ENCODE data around the gene OSGIN1. TPM values are rescaled to one million over a fixed set of nuclear protein-coding genes. Genes with fewer than 3 reads are reported as not detected.
A peak's percentile ranks its signal among the peaks of the same experiment; 100 is the strongest.

OSGIN1 gene
- polyA plus RNA-seq, 2 donors: 6.0 to 8.3 TPM

DNA sequence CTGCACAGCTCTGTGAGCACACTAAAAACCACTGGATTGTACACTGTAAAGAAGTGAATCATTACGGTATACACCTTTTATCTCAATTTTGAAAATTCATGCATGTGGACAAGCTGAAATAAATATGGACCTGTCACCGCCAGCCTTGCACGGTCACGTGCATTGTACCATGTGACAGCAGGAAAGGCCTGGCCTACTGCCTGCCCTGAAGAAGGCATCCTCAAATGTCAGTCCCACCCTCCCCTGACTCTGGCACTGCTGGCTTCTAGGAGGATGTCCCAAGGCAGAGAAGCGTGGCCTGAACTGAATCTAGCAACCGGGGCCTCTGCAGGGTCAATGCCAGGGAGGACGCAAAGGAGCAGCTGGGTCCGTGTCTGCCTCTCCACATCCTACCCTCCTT, 54.9 kb downstream of the OSGIN1 start:
- no peaks in the 10 kb centered on the region for H3K4me1 ChIP-seq (ENCODE audit: control insufficient read depth in 2 of 2, insufficient read depth in 2 of 2, low read length in 1 of 2)
- no peak overlapping the region for H3K4me3 ChIP-seq (ENCODE audit: low read depth in 1 of 2, low read length in 2 of 2)
- H3K27me3 ChIP-seq (ENCODE audit: control insufficient read depth in 1 of 2, insufficient read depth in 2 of 2, low read length in 2 of 2): no peaks in the 10 kb centered on the region
- no peaks in the 10 kb centered on the region for H3K36me3 ChIP-seq (ENCODE audit: control insufficient read depth in 2 of 2, insufficient read depth in 2 of 2, low read length in 1 of 2)
- H3K9me3 ChIP-seq (ENCODE audit: control insufficient read depth in 2 of 2, insufficient read depth in 1 of 2, low read depth in 1 of 2, low read length in 1 of 2): peaks cover 0 to 3% of the 10 kb centered on the region in 2 donors
- 65 to 70% methylated on average over 8 of the region's 8 CpGs for WGBS, 2 donors
- no peak overlapping the region for H3K27ac ChIP-seq (ENCODE audit: low read depth in 2 of 2, low read length in 1 of 2)

DNA sequence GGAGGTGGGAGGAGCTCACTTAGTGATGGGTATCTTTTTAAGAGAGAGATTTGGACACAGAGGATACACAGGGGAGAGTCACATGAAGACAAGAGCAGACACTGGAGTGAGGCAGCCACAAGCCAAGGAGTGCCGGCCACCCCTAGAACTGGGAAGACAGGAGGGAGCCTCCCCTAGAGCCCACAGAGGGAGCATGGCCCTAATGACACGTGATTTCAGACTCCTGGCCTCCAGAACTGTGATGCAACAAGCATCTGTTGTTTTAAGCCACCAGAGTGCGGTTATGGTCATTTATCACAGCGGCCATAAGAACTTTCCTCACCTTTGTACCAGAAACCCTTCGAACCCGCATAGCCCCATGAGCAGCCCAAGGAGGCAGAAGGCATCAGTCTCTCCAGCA, 56.2 kb downstream of the OSGIN1 start:
- Histone ChIP-seq H3K27me3 (ENCODE audit: control insufficient read depth in 1 of 2, insufficient read depth in 2 of 2, low read length in 2 of 2) (no peaks in the 10 kb centered on the region), H3K4me1 (ENCODE audit: control insufficient read depth in 2 of 2, insufficient read depth in 2 of 2, low read length in 1 of 2) (peaks cover 0 to 1% of the 10 kb centered on the region in 2 donors), H3K27ac (ENCODE audit: low read depth in 2 of 2, low read length in 1 of 2) (no peak overlapping the region), H3K4me3 (ENCODE audit: low read depth in 1 of 2, low read length in 2 of 2) (no peak overlapping the region), H3K36me3 (ENCODE audit: control insufficient read depth in 2 of 2, insufficient read depth in 2 of 2, low read length in 1 of 2) (no peaks in the 10 kb centered on the region), H3K9me3 (ENCODE audit: control insufficient read depth in 2 of 2, insufficient read depth in 1 of 2, low read depth in 1 of 2, low read length in 1 of 2) (peaks cover under 1 to 4% of the 10 kb centered on the region in 2 donors)
- 88 to 94% methylated on average over 6 of the region's 6 CpGs for WGBS, 2 donors

DNA sequence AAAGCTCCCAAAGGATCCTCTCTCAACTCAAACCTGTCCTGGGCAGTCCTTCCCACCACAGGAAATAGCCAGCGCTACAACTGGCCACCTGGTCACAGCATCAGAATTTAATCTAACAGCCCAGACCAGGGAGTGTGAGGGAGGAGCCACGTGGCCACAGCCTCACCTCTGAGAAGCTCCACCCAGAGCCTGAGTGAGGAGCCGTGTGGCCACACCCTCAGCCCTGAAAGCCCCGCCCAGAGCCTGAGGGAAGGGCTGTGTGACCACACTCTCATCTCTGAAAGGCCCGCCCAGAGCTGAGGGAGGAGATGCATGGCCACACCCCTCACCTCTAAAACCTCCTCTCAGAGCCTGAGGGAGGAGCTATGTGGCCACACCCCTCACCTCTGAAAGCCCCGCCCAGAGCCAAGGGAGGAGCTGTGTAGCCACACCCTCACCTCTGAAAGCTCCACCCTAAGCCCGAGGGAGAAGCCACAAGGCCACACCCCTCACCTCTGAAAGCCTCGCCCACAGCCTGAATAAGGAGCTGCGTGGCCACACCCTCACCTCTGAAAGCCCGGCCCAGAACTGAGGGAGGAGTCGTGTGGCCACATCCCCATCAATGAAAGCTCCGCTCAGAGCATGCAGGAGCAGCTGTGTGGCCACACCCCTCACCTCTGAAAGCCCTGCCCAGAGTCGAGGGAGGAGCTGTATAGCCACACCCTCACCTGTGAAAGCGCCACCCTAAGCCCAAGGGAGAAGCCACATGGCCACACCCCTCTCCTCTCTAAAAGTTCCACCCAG, 60.9 kb downstream of the OSGIN1 start:
- Histone ChIP-seq H3K4me3 (ENCODE audit: low read depth in 1 of 2, low read length in 2 of 2) (no peak overlapping the region), H3K36me3 (ENCODE audit: control insufficient read depth in 2 of 2, insufficient read depth in 2 of 2, low read length in 1 of 2) (no peaks in the 10 kb centered on the region), H3K9me3 (ENCODE audit: control insufficient read depth in 2 of 2, insufficient read depth in 1 of 2, low read depth in 1 of 2, low read length in 1 of 2) (peaks cover 5 to 7% of the 10 kb centered on the region in 2 donors), H3K4me1 (ENCODE audit: control insufficient read depth in 2 of 2, insufficient read depth in 2 of 2, low read length in 1 of 2) (peaks cover 0 to 2% of the 10 kb centered on the region in 2 donors), H3K27me3 (ENCODE audit: control insufficient read depth in 1 of 2, insufficient read depth in 2 of 2, low read length in 2 of 2) (no peaks in the 10 kb centered on the region), H3K27ac (ENCODE audit: low read depth in 2 of 2, low read length in 1 of 2) (peak overlapping the region in 1 of 2 donors; percentile 16)
- WGBS, 2 donors: 15% methylated on average over 14 of the region's 14 CpGs

DNA sequence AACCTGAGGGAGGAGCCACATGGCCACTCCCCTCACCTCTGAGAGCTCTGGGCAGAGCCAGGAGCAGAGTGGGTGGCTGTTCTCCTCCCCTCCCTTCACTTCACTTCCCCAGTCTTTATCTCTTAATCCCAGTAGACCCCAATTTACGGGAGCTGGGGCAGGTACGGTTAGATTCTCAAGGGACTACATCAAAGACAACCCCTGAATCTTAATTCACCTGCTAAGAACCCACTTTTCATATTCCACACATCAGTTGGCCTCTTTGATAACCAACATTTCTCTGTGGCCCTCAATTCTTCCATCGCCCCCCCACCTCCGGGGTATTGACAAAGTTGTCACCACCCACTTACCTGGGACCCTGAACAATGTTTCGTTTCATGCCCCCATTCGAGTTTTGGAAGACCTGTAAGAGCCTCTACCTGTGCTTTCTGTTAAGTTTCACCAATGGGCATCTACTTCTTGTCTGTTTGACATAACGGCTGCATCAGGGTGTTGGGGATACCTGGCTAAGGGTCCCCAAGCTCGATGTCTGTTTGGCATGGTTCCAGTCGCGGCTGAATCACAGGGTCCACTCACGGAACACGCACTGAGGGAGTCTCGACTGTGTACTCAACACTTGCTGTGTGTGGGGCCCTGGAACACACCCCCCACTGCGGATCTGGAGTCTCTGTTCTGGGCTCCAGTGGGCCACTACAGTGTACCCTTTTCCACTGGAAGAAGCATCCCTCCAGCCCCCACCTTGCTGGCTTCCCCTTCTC, 61.7 kb downstream of the OSGIN1 start:
- Histone ChIP-seq H3K4me1 (ENCODE audit: control insufficient read depth in 2 of 2, insufficient read depth in 2 of 2, low read length in 1 of 2) (peaks cover 0 to 2% of the 10 kb centered on the region in 2 donors), H3K27me3 (ENCODE audit: control insufficient read depth in 1 of 2, insufficient read depth in 2 of 2, low read length in 2 of 2) (no peaks in the 10 kb centered on the region), H3K9me3 (ENCODE audit: control insufficient read depth in 2 of 2, insufficient read depth in 1 of 2, low read depth in 1 of 2, low read length in 1 of 2) (peaks cover 4 to 5% of the 10 kb centered on the region in 2 donors), H3K36me3 (ENCODE audit: control insufficient read depth in 2 of 2, insufficient read depth in 2 of 2, low read length in 1 of 2) (no peaks in the 10 kb centered on the region), H3K27ac (ENCODE audit: low read depth in 2 of 2, low read length in 1 of 2) (peak overlapping the region in 1 of 2 donors; percentile 16), H3K4me3 (ENCODE audit: low read depth in 1 of 2, low read length in 2 of 2) (no peak overlapping the region)
- WGBS, 2 donors: 69 to 71% methylated on average over 14 of the region's 14 CpGs

DNA sequence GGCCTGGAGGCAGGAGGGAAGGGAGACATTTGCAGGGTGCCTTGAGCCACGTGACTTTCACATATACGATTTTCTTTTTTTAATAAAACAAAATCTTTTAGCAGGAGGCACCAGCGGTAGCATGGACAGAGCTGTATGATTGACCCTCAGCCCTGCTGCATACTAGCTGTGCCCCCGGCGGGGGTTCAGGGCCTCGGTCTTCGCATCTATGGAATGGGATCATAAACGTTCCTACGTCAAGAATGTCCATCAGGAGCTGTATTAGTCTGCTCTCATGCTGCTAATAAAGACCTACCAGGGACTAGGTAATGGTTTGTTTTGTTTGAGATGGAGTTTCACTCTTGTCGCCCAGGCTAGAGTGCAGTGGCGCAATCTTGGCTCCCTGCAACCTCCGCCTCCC, 62.4 kb downstream of the OSGIN1 start:
- WGBS, 2 donors: 83 to 84% methylated on average over 12 of the region's 12 CpGs
- Histone ChIP-seq H3K4me3 (ENCODE audit: low read depth in 1 of 2, low read length in 2 of 2) (no peak overlapping the region), H3K27ac (ENCODE audit: low read depth in 2 of 2, low read length in 1 of 2) (no peak overlapping the region), H3K27me3 (ENCODE audit: control insufficient read depth in 1 of 2, insufficient read depth in 2 of 2, low read length in 2 of 2) (no peaks in the 10 kb centered on the region), H3K9me3 (ENCODE audit: control insufficient read depth in 2 of 2, insufficient read depth in 1 of 2, low read depth in 1 of 2, low read length in 1 of 2) (peaks cover 4 to 5% of the 10 kb centered on the region in 2 donors), H3K36me3 (ENCODE audit: control insufficient read depth in 2 of 2, insufficient read depth in 2 of 2, low read length in 1 of 2) (no peaks in the 10 kb centered on the region), H3K4me1 (ENCODE audit: control insufficient read depth in 2 of 2, insufficient read depth in 2 of 2, low read length in 1 of 2) (peaks cover 0 to 2% of the 10 kb centered on the region in 2 donors)

Other genes with a start within 250 kb of the OSGIN1 start
- gene HSBP1, start 145.3 kb upstream of the OSGIN1 start, polyA plus RNA-seq: 10 to 100 TPM; 46.2 to 80.6 TPM
- gene MLYCD, start 54.1 kb upstream of the OSGIN1 start, polyA plus RNA-seq: 1 to 10 TPM; 1.6 to 2.4 TPM
- gene NECAB2, start 15.0 kb downstream of the OSGIN1 start, polyA plus RNA-seq: not detected
- under 1 TPM in 1 of 2 donors, not detected in 1; 0.06 TPM for gene SLC38A8, start 89.6 kb downstream of the OSGIN1 start, polyA plus RNA-seq
- 10 to 100 TPM; 23.1 to 25.6 TPM for gene MBTPS1, start 163.7 kb downstream of the OSGIN1 start, polyA plus RNA-seq
- gene HSDL1, start 191.9 kb downstream of the OSGIN1 start, polyA plus RNA-seq: 1 to 10 TPM; 6.3 to 9.7 TPM
- under 1 TPM; 0.20 to 0.39 TPM for gene DNAAF1, start 192.1 kb downstream of the OSGIN1 start, polyA plus RNA-seq
- gene TAF1C, start 233.8 kb downstream of the OSGIN1 start, polyA plus RNA-seq: 10 to 100 TPM; 29.1 to 64.4 TPM
- gene ADAD2, start 237.9 kb downstream of the OSGIN1 start, polyA plus RNA-seq: 10 to 100 TPM in 1 of 2 donors, 1 to 10 TPM in 1; 3.6 to 11.5 TPM